Right atrium auricular region (tissue), 2 donors: ENCODE results near the gene RHOF. TPM values are rescaled to one million over a fixed set of nuclear protein-coding genes. Genes with fewer than 3 reads are reported as not detected.

ENCODE experiments used
- DNase-seq: peaks from one replicate; pipeline ENCODE4 v3.0.0-alpha.2; 2019; ENCODE audit warnings: low spot score
- H3K27ac ChIP-seq, 2 donors: fragments of 200-600 bp; sonication (generic); 1 replicate in 1 of 2; 2 replicates in 1 of 2; pipeline ENCODE4 v1.5.1; 2016 to 2019
- H3K27me3 ChIP-seq, 2 donors: fragments of 200-600 bp; sonication (generic); one replicate each; pipeline versions ENCODE4 v1.5.1 to v1.6.0; 2017 to 2019
- H3K36me3 ChIP-seq: fragments of 200-600 bp; sonication (generic); one replicate; pipeline ENCODE4 v1.5.1; 2016
- H3K4me1 ChIP-seq, 2 donors: fragments of 200-600 bp; sonication (generic); one replicate each; pipeline versions ENCODE4 v1.5.1 to v1.6.0; 2017 to 2019
- H3K4me3 ChIP-seq, 2 donors: fragments of 200-600 bp; sonication (generic); 1 replicate in 1 of 2; 2 replicates in 1 of 2; pipeline ENCODE4 v1.5.1; 2017 to 2019; ENCODE audit warnings: mild to moderate bottlenecking in 1 of 2, moderate library complexity in 1 of 2
- H3K9me3 ChIP-seq, 2 donors: fragments of 200-600 bp; sonication (generic); one replicate each; pipeline ENCODE4 v1.5.1; 2019
- total RNA-seq, 2 donors: library from RNA; depleted of rRNA; stranded (reverse); fragments of >200 nt; gene quantifications; one replicate each; pipeline ENCODE4 v1.1.0, GENCODE V29; 2016
- TF ChIP-seq, protein P1 (sequence below), 2 donors: fragments of 200-600 bp; sonication (generic); IDR thresholded peaks; one replicate each; pipeline ENCODE4 v1.5.1; 2019; ENCODE audit warnings: antibody characterized with exemption in 2 of 2

Gene RHOF, protein sequence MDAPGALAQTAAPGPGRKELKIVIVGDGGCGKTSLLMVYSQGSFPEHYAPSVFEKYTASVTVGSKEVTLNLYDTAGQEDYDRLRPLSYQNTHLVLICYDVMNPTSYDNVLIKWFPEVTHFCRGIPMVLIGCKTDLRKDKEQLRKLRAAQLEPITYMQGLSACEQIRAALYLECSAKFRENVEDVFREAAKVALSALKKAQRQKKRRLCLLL
- total RNA-seq = 10 to 100 TPM in 1 of 2 donors, 1 to 10 TPM in 1; 7.3 to 21.9 TPM

DNA sequence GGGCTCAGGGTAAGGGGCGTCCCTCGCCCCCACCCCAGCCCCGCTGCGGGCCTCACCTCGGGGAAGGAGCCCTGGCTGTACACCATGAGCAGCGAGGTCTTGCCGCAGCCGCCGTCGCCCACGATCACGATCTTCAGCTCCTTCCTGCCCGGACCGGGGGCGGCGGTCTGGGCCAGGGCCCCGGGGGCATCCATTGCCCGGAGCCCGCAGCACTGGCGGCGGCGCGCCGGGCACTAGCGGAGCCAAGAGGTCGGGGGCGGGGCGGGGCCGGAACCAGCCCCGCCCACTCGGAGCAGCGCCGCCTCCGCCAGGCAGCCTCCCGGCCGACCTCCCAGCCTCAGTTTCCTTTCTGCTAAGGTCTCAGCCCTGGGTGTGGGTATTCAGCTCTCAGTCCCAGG lies at the start of gene RHOF:
TSS of gene RHOF (minus strand) at position 249 of the 398 bp plus-strand sequence. CDS start at position 194, 55 bp downstream.
- Histone ChIP-seq H3K27ac (peak within 1 kb of the TSS; percentile 100), H3K27me3 (no peaks in the 10 kb centered on the region), H3K4me1 (peaks cover 0 to 76% of the 10 kb centered on the region in 2 donors), H3K4me3 (peak within 1 kb of the TSS; percentile 46 to 60), H3K9me3 (no peaks in the 10 kb centered on the region), H3K36me3 (peaks cover 7% of the 10 kb centered on the region)
- no peak for DNase-seq
- TF ChIP-seq, protein P1, sequence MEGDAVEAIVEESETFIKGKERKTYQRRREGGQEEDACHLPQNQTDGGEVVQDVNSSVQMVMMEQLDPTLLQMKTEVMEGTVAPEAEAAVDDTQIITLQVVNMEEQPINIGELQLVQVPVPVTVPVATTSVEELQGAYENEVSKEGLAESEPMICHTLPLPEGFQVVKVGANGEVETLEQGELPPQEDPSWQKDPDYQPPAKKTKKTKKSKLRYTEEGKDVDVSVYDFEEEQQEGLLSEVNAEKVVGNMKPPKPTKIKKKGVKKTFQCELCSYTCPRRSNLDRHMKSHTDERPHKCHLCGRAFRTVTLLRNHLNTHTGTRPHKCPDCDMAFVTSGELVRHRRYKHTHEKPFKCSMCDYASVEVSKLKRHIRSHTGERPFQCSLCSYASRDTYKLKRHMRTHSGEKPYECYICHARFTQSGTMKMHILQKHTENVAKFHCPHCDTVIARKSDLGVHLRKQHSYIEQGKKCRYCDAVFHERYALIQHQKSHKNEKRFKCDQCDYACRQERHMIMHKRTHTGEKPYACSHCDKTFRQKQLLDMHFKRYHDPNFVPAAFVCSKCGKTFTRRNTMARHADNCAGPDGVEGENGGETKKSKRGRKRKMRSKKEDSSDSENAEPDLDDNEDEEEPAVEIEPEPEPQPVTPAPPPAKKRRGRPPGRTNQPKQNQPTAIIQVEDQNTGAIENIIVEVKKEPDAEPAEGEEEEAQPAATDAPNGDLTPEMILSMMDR (IDR thresholded peaks at IDR 0.05) = no peak

DNA sequence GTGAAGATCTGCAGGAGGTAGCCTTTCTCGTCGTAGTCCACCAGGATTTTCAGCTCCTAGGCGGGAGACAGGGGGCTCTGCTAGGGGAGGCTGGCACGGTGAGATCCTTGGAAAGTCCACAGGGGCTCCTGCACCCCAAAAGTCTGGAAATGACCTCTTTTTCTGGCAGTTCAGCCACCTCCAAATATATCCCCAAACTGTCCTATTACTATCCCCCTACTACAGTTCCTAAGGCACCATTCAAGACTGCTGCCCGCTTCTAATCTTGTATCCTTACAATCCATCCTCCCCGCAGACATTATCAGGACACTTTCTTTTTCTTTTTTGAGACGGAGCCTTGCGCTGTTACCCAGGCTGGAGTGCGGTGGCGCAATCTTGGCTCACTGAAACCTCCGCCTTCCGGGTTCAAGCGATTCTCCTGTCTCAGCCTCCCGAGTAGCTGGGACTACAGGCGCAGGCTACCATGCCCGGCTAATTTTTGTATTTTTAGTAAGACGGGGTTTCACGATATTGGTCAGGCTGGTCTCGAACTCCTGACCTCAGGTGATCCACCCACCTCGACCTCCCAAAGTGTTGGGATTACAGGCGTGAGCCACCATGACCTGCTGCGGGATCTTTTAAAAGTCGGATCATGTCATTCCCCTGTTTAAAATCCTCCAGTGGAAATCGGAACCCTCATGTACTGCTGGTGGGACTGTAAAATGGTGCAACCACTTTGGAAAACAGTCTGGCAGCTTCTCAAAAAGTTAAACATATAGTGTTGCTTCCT lies 46.7 kb upstream of the RHOF start:
- DNase-seq = no peak

DNA sequence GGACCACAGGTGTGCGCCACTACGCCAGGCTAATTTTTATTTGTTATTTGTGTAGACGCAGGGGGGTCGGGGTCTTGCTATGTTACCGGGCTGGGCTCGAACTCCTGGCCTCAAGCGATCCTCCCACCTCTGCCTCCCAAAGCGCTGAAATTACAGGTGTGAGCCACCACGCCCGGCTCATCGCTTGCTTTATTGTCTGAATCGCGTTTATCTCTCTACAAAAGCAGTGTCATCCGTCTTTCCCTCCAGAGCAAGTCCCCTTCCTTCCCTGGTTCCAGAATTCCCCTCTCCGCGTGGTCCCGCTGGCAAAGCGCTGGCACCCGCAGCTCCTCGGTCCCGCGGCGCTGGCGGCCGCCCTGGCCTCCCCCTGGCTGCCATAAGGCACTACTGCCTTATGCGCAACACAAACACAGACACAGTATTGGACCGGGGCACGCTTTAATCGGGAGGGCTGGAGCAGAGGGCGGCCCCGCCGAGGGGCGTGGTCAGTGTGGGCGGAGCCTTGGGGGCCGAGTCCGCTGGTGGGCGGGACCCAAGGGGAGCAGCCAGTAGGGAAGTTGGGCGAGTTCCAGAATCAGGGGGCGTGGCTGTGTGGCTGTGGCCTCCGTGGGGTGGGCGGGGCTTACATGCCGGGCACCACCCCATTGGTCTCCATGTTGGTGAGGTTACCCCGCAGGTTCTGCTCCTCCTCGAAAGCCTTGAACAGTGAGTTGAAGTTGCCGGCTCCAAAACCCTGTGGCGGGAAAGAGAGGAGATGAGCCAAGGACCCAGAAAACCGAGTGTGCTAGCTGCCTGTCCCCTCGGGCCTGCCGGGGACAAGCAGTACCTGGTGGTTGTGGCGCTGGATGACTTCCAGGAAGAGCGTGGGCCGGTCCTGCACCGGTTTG lies 45.9 kb upstream of the RHOF start:
- Histone ChIP-seq H3K4me3 (peak overlapping the region; percentile 49 to 55), H3K36me3 (no peaks in the 10 kb centered on the region), H3K4me1 (peaks cover 0 to 12% of the 10 kb centered on the region in 2 donors), H3K27me3 (no peaks in the 10 kb centered on the region), H3K27ac (peak overlapping the region; percentile 54 to 71), H3K9me3 (no peaks in the 10 kb centered on the region)
- TF ChIP-seq, protein P1 (IDR thresholded peaks at IDR 0.05) = peak in 1 of 2 donors; percentile 58
- DNase-seq = peak; percentile 99

More for the DNA sequence above, 46.7 kb upstream of the RHOF start:
- Histone ChIP-seq H3K9me3 (no peaks in the 10 kb centered on the region), H3K4me3 (peak overlapping the region; percentile 49 to 55), H3K4me1 (peaks cover 0 to 12% of the 10 kb centered on the region in 2 donors), H3K36me3 (no peaks in the 10 kb centered on the region), H3K27ac (peak overlapping the region; percentile 54 to 71), H3K27me3 (no peaks in the 10 kb centered on the region)
- TF ChIP-seq, protein P1 (IDR thresholded peaks at IDR 0.05) = no peak

DNA sequence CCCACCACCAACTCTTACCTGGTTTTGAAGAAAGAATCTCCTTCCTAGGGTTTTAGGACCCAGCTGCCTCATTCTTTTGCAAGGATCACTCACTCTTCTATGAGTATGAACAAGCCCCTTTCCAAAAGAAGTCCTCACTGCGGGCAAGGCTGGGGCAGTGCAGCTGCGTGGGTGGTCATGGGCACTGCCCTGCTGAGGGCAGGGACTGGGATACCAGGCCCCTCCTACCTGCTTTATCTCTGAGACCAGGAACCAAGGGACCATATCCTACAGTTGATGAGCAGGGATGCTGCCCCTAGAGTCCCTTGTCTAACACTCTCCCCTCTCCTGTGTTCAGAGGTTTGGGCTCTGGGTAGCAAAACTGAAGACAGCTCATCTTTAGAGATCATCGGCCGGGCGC lies 44.6 kb upstream of the RHOF start:
- DNase-seq = no peak
- Histone ChIP-seq H3K9me3 (no peaks in the 10 kb centered on the region), H3K27me3 (no peaks in the 10 kb centered on the region), H3K4me1 (peaks cover 0 to 12% of the 10 kb centered on the region in 2 donors), H3K36me3 (no peaks in the 10 kb centered on the region), H3K4me3 (no peak overlapping the region), H3K27ac (no peak overlapping the region)
- TF ChIP-seq, protein P1 (IDR thresholded peaks at IDR 0.05) = no peak

DNA sequence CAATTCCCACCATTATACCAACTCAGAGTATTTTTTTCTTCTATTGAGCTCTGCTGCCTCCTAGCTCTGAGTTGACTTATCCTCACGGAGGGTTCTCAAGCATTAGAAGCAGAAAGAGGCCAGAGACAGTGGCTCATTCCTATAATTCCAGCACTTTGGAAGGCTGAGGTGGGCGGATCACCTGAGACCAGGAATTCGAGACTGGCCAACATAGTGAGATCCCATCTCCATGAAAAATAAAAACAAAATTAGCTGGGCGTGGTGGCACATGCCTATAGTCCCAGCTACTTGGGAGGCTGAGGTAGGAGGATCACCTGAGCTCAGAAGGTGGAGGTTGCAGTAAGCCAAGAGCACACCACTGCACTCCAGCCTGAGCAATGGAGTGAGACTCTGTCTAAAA lies 44.2 kb upstream of the RHOF start:
- H3K4me3 ChIP-seq = no peak overlapping the region
- H3K36me3 ChIP-seq = no peaks in the 10 kb centered on the region
- no peak overlapping the region for H3K27ac ChIP-seq

More for the DNA sequence above, 44.2 kb upstream of the RHOF start:
- DNase-seq = no peak
- H3K27me3 ChIP-seq = no peaks in the 10 kb centered on the region
- H3K9me3 ChIP-seq = no peaks in the 10 kb centered on the region
- TF ChIP-seq, protein P1 (IDR thresholded peaks at IDR 0.05) = no peak
- H3K4me1 ChIP-seq = peaks cover 0 to 12% of the 10 kb centered on the region in 2 donors
